Measurements from ENCODE around the gene SLC22A31. TPM values are rescaled to one million over a fixed set of nuclear protein-coding genes. Genes with fewer than 3 reads are reported as not detected.
"Not testable (repeated sequence)": the region's sequence is repeated elsewhere in the genome, so short reads cannot be mapped to it uniquely, and the experiment has no call there.

SLC22A31 gene
- total RNA-seq, 1 donor from 2014 or later = not detected

DNA sequence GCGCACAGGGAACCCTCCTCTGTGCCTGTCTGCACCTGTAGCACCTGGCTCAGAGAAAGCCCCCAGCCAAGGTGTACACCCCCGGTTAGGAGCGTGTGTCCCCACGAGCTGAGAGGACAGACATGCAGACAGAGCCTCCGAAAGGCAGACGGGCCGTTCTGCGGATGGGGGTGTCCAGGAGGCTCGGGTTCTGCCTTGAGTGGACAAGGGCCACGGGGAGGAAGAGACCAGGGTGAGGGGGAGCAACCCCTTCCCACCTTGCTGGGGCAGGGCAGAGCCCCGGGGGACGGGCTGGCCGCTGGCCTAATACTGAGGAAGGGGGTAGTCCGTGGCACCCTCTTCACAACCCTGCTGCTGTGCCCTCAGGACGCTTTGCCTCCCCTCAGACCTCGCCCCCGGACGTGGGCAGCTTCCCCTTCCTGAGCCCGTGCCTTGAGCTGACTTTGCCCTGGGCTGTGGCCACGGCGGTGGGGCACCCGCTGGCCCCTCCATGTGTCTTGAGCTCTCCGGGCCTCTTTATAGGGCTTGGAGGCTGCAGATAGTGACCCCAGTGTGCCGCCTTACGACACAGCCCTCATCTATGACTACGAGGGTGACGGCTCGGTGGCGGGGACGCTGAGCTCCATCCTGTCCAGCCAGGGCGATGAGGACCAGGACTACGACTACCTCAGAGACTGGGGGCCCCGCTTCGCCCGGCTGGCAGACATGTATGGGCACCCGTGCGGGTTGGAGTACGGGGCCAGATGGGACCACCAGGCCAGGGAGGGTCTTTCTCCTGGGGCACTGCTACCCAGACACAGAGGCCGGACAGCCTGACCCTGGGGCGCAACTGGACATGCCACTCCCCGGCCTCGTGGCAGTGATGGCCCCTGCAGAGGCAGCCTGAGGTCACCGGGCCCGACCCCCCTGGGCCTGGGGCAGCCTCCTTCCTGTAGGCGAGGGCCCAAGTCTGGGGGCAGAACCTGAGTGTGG lies 5.7 kb downstream of the SLC22A31 start:
- no peaks in the 10 kb centered on the region for H3K9me3 ChIP-seq (ENCODE audit: control insufficient read depth in 3 of 3, low read length in 3 of 3)

GRCh38 chr16:89193576-89194293 lies 6.6 kb downstream of the SLC22A31 start:
- Histone ChIP-seq H3K9ac (ENCODE audit: low read depth in 1 of 3, low read length in 3 of 3) (no peak overlapping the region), H3K36me3 (ENCODE audit: control insufficient read depth in 3 of 3, insufficient read depth in 3 of 3, low read length in 3 of 3) (peaks cover 10 to 21% (median 14%) of the 10 kb centered on the region in 3 donors), H3K27me3 (ENCODE audit: control insufficient read depth in 3 of 3, insufficient read depth in 3 of 3, low read length in 3 of 3) (peaks cover 8 to 18% (median 12%) of the 10 kb centered on the region in 3 donors), H3K27ac (ENCODE audit: low read depth, low read length) (no peak overlapping the region), H3K4me1 (ENCODE audit: control insufficient read depth in 3 of 3, insufficient read depth in 3 of 3, low read length in 3 of 3) (no peaks in the 10 kb centered on the region), H3K4me3 (ENCODE audit: low read length in 3 of 3) (no peak overlapping the region), H3K9me3 (ENCODE audit: control insufficient read depth in 3 of 3, low read length in 3 of 3) (no peaks in the 10 kb centered on the region)

More for the DNA sequence above, 5.7 kb downstream of the SLC22A31 start:
- peaks cover 17 to 27% (median 20%) of the 10 kb centered on the region in 3 donors for H3K27me3 ChIP-seq (ENCODE audit: control insufficient read depth in 3 of 3, insufficient read depth in 3 of 3, low read length in 3 of 3)
- H3K9ac ChIP-seq (ENCODE audit: low read depth in 1 of 3, low read length in 3 of 3) = no peak overlapping the region
- H3K27ac ChIP-seq (ENCODE audit: low read depth, low read length) = no peak overlapping the region
- peaks cover 10 to 21% (median 14%) of the 10 kb centered on the region in 3 donors for H3K36me3 ChIP-seq (ENCODE audit: control insufficient read depth in 3 of 3, insufficient read depth in 3 of 3, low read length in 3 of 3)
- no peaks in the 10 kb centered on the region for H3K4me1 ChIP-seq (ENCODE audit: control insufficient read depth in 3 of 3, insufficient read depth in 3 of 3, low read length in 3 of 3)
- H3K4me3 ChIP-seq (ENCODE audit: low read length in 3 of 3) = no peak overlapping the region

DNA sequence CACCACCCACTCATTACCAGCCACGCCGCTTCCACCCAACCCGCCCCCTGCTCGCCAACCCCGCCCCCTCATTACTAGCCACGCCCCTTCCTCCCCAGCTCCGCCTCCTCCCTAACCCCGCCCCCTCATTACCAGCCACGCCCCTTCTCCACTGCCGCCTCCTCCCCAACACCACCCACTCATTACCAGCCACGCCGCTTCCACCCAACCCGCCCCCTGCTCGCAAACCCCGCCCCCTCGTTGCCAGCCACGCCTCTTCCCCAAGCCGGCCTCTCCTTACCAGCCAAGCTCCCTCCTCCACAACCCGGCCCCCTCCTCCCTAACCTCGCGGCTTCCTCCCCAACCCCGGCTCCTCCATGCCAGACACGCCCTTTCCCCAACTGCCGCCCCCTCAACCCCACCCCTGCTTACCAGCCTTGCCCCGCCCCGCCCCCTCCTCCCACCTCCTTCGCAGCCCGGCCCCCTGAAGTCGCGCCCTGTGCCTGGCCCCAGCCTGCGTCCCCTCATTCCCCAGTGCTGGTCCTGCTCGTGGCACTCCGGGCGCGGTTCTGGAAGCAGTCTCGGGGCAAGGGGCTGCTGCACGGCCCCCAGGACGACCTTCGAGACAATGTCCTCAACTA lies 7.3 kb downstream of the SLC22A31 start:
- Histone ChIP-seq H3K4me1 (ENCODE audit: control insufficient read depth in 3 of 3, insufficient read depth in 3 of 3, low read length in 3 of 3) (no peaks in the 10 kb centered on the region), H3K9ac (ENCODE audit: low read depth in 1 of 3, low read length in 3 of 3) (no peak overlapping the region), H3K27me3 (ENCODE audit: control insufficient read depth in 3 of 3, insufficient read depth in 3 of 3, low read length in 3 of 3) (peaks cover under 1 to 11% (median 5%) of the 10 kb centered on the region in 3 donors), H3K4me3 (ENCODE audit: low read length in 3 of 3) (no peak overlapping the region), H3K9me3 (ENCODE audit: control insufficient read depth in 3 of 3, low read length in 3 of 3) (no peaks in the 10 kb centered on the region), H3K36me3 (ENCODE audit: control insufficient read depth in 3 of 3, insufficient read depth in 3 of 3, low read length in 3 of 3) (peaks cover 10 to 21% (median 14%) of the 10 kb centered on the region in 3 donors), H3K27ac (ENCODE audit: low read depth, low read length) (no peak overlapping the region)

DNA sequence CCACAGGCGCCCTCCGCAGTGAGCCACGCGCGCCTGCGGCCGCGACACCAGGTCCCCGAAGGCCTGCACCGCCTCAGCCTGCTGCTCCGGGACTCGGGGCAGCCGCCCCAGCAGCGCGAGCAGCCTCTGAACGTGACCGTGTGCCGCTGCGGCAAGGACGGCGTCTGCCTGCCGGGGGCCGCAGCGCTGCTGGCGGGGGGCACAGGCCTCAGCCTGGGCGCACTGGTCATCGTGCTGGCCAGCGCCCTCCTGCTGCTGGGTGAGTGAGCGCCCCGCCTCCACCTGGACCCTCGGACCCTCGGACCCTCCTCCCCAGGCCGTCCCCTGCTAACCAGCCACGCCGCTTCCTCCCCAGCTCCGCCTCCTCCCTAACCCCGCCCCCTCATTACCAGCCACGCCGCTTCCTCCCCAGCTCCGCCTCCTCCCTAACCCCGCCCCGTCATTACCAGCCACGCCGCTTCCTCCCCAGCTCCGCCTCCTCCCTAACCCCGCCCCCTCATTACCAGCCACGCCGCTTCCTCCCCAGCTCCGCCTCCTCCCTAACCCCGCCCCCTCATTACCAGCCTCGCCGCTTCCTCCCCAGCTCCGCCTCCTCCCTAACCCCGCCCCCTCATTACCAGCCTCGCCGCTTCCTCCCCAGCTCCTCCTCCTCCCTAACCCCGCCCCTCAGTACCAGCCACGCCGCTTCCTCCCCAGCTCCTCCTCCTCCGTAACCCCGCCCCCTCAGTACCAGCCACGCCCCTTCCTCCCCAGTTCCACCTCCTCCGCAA lies 8.0 kb downstream of the SLC22A31 start:
- not testable (repeated sequence) for H3K9ac ChIP-seq (ENCODE audit: low read depth in 1 of 3, low read length in 3 of 3); H3K4me3 ChIP-seq (ENCODE audit: low read length in 3 of 3)
- H3K36me3 ChIP-seq (ENCODE audit: control insufficient read depth in 3 of 3, insufficient read depth in 3 of 3, low read length in 3 of 3) = peaks cover 10 to 23% (median 14%) of the 10 kb centered on the region in 3 donors

GRCh38 chr16:89191901-89192185 lies 8.5 kb downstream of the SLC22A31 start:
- H3K4me3 ChIP-seq (ENCODE audit: low read length in 3 of 3) = no peak overlapping the region
- no peak overlapping the region for H3K27ac ChIP-seq (ENCODE audit: low read depth, low read length)
- H3K9me3 ChIP-seq (ENCODE audit: control insufficient read depth in 3 of 3, low read length in 3 of 3) = no peaks in the 10 kb centered on the region
- no peak overlapping the region for H3K9ac ChIP-seq (ENCODE audit: low read depth in 1 of 3, low read length in 3 of 3)
- H3K36me3 ChIP-seq (ENCODE audit: control insufficient read depth in 3 of 3, insufficient read depth in 3 of 3, low read length in 3 of 3) = peaks cover 10 to 28% (median 15%) of the 10 kb centered on the region in 3 donors
- no peaks in the 10 kb centered on the region for H3K4me1 ChIP-seq (ENCODE audit: control insufficient read depth in 3 of 3, insufficient read depth in 3 of 3, low read length in 3 of 3)
- H3K27me3 ChIP-seq (ENCODE audit: control insufficient read depth in 3 of 3, insufficient read depth in 3 of 3, low read length in 3 of 3) = no peaks in the 10 kb centered on the region

More for the DNA sequence above, 8.0 kb downstream of the SLC22A31 start:
- not testable (repeated sequence) for H3K27me3 ChIP-seq (ENCODE audit: control insufficient read depth in 3 of 3, insufficient read depth in 3 of 3, low read length in 3 of 3); H3K9me3 ChIP-seq (ENCODE audit: control insufficient read depth in 3 of 3, low read length in 3 of 3); H3K27ac ChIP-seq (ENCODE audit: low read depth, low read length); H3K4me1 ChIP-seq (ENCODE audit: control insufficient read depth in 3 of 3, insufficient read depth in 3 of 3, low read length in 3 of 3)

GRCh38 chr16:89191033-89191900 lies 9.1 kb downstream of the SLC22A31 start:
- no peak overlapping the region for H3K4me3 ChIP-seq (ENCODE audit: low read length in 3 of 3)
- no peaks in the 10 kb centered on the region for H3K4me1 ChIP-seq (ENCODE audit: control insufficient read depth in 3 of 3, insufficient read depth in 3 of 3, low read length in 3 of 3)
- H3K27me3 ChIP-seq (ENCODE audit: control insufficient read depth in 3 of 3, insufficient read depth in 3 of 3, low read length in 3 of 3) = no peaks in the 10 kb centered on the region
- no peaks in the 10 kb centered on the region for H3K9me3 ChIP-seq (ENCODE audit: control insufficient read depth in 3 of 3, low read length in 3 of 3)
- peaks cover 10 to 31% (median 16%) of the 10 kb centered on the region in 3 donors for H3K36me3 ChIP-seq (ENCODE audit: control insufficient read depth in 3 of 3, insufficient read depth in 3 of 3, low read length in 3 of 3)
- no peak overlapping the region for H3K27ac ChIP-seq (ENCODE audit: low read depth, low read length)
- no peak overlapping the region for H3K9ac ChIP-seq (ENCODE audit: low read depth in 1 of 3, low read length in 3 of 3)

GRCh38 chr16:89190150-89190958 lies 10.0 kb downstream of the SLC22A31 start:
- H3K27me3 ChIP-seq (ENCODE audit: control insufficient read depth in 3 of 3, insufficient read depth in 3 of 3, low read length in 3 of 3) = no peaks in the 10 kb centered on the region
- H3K9ac ChIP-seq (ENCODE audit: low read depth in 1 of 3, low read length in 3 of 3) = no peak overlapping the region
- no peaks in the 10 kb centered on the region for H3K9me3 ChIP-seq (ENCODE audit: control insufficient read depth in 3 of 3, low read length in 3 of 3)
- no peak overlapping the region for H3K27ac ChIP-seq (ENCODE audit: low read depth, low read length)
- peaks cover 10 to 35% (median 16%) of the 10 kb centered on the region in 3 donors for H3K36me3 ChIP-seq (ENCODE audit: control insufficient read depth in 3 of 3, insufficient read depth in 3 of 3, low read length in 3 of 3)
- no peaks in the 10 kb centered on the region for H3K4me1 ChIP-seq (ENCODE audit: control insufficient read depth in 3 of 3, insufficient read depth in 3 of 3, low read length in 3 of 3)
- H3K4me3 ChIP-seq (ENCODE audit: low read length in 3 of 3) = no peak overlapping the region

- Histone ChIP-seq H3K4me3 (ENCODE audit: low read length in 3 of 3) (no peak overlapping the region), H3K4me1 (ENCODE audit: control insufficient read depth in 3 of 3, insufficient read depth in 3 of 3, low read length in 3 of 3) (no peaks in the 10 kb centered on the region), H3K27me3 (ENCODE audit: control insufficient read depth in 3 of 3, insufficient read depth in 3 of 3, low read length in 3 of 3) (no peaks in the 10 kb centered on the region), H3K9ac (ENCODE audit: low read depth in 1 of 3, low read length in 3 of 3) (no peak overlapping the region), H3K9me3 (ENCODE audit: control insufficient read depth in 3 of 3, low read length in 3 of 3) (no peaks in the 10 kb centered on the region), H3K27ac (ENCODE audit: low read depth, low read length) (no peak overlapping the region), H3K36me3 (ENCODE audit: control insufficient read depth in 3 of 3, insufficient read depth in 3 of 3, low read length in 3 of 3) (peaks cover 6 to 35% (median 14%) of the 10 kb centered on the region in 3 donors)
Measured at GRCh38 chr16:89189358-89190025, 10.8 kb downstream of the SLC22A31 start.

All from skeletal muscle tissue (tissue), 4 donors.